HCT116 (cell line): Measurements from ENCODE around the gene ANOS1. TPM values are rescaled to one million over a fixed set of nuclear protein-coding genes. Genes with fewer than 3 reads are reported as not detected.

Source experiments
- ATAC-seq: fragments of 200-7000 bp; cut with Tn5 transposase; 2 replicates; pipeline ENCODE4 v1.9.1; 2020; ENCODE audit warnings: mild to moderate bottlenecking, moderate library complexity
- BruUV-seq: library from RNA; stranded (reverse); fragments of 400-500 nt; replicated peaks from 2 replicates; lab custom pipeline; 2021; lab: Mats Ljungman, UMichigan
- CTCF ChIA-PET: fragments of 300-600 bp; sonication (Branson Sonifier 250); formaldehyde crosslinking; loops from one replicate; lab custom pipeline; 2021; ENCODE audit warnings: antibody characterized with exemption; lab: Charles Lee
- POLR2A ChIA-PET: fragments of 300-600, 350-600 bp; sonication (Branson Sonifier 250); formaldehyde crosslinking; loops from one replicate; lab custom pipeline; 2021; ENCODE audit warnings: antibody characterized with exemption; lab: Charles Lee
- RAD21 ChIA-PET, 2 experiments: fragments of 300-600 bp; sonication (Branson Sonifier 250); formaldehyde crosslinking; loops; one replicate each; lab custom pipeline; 2023; ENCODE audit warnings: low total read pairs in 2 of 2; ENCODE audit not compliant: uncharacterized antibody in 2 of 2, unreplicated experiment in 2 of 2, low non-redundant PET in 1 of 2; lab: Charles Lee
- DNase-seq: peaks from one replicate; pipeline ENCODE4 v3.0.0-alpha.2; 2010; ENCODE audit warnings: low read depth, low spot score
- H2AFZ ChIP-seq: fragments of 200-600 bp; shearing (Covaris generic), sonication (generic); 2 replicates; pipeline ENCODE4 v1.6.1; 2017; ENCODE audit warnings: low read depth, mixed run types, mixed read lengths, antibody characterized with exemption, low read length; ENCODE audit not compliant: poor library complexity, severe bottlenecking
- H3K27ac ChIP-seq: 2 replicates; pipeline ENCODE4 v1.5.1; 2012; ENCODE audit warnings: low read depth, low read length
- H3K27me3 ChIP-seq: fragments of 200-600 bp; sonication (generic); 2 replicates; pipeline ENCODE4 v1.6.1; 2016; ENCODE audit warnings: mixed run types, low read length, mixed read lengths; ENCODE audit not compliant: insufficient read depth
- H3K36me3 ChIP-seq, 2 experiments: fragments of 200-500 bp in 1 of 2; fragments of 200-600 bp in 1 of 2; sonication (Bioruptor generic) in 1 of 2; sonication (generic) in 1 of 2; 2 replicates each; pipeline versions ENCODE4 v1.5.1 to v1.6.1; 2014 to 2016; ENCODE audit warnings: low read length in 2 of 2, inconsistent platforms in 1 of 2, mixed read lengths in 1 of 2, mixed run types in 1 of 2; ENCODE audit not compliant: insufficient read depth in 2 of 2, control insufficient read depth in 1 of 2
- H3K4me1 ChIP-seq, 2 experiments: fragments of 200-600 bp in 1 of 2; sonication (generic) in 1 of 2; 2 replicates each; pipeline versions ENCODE4 v1.5.1 to v1.6.1; 2012 to 2017; ENCODE audit warnings: low read length in 2 of 2, inconsistent platforms in 1 of 2, mild to moderate bottlenecking in 1 of 2, mixed read lengths in 1 of 2, mixed run types in 1 of 2, moderate library complexity in 1 of 2; ENCODE audit not compliant: insufficient read depth in 2 of 2, control insufficient read depth in 1 of 2
- H3K4me2 ChIP-seq: fragments of 200-600 bp; sonication (generic); 2 replicates; pipeline ENCODE4 v1.6.1; 2017; ENCODE audit warnings: mixed run types, low read length, mixed read lengths
- H3K4me3 ChIP-seq, 2 experiments: fragments of 200-600 bp in 1 of 2; sonication (generic) in 1 of 2; replicated peaks in 1 of 2; 2 replicates each; pipeline ENCODE4 v1.5.1; 2011 to 2016; ENCODE audit warnings: low read length in 2 of 2, control low read depth in 1 of 2, low read depth in 1 of 2, mild to moderate bottlenecking in 1 of 2, mixed read lengths in 1 of 2, mixed run types in 1 of 2
- H3K79me2 ChIP-seq: fragments of 200-600 bp; sonication (generic); 2 replicates; pipeline ENCODE4 v1.6.1; 2017; ENCODE audit warnings: mild to moderate bottlenecking, mixed run types, low read length, moderate library complexity, mixed read lengths; ENCODE audit not compliant: insufficient read depth
- H3K9ac ChIP-seq: fragments of 200-600 bp; sonication (generic); 2 replicates; pipeline ENCODE4 v1.6.1; 2016; ENCODE audit warnings: low read length, mixed read lengths
- H3K9me2 ChIP-seq: fragments of 200-600 bp; sonication (generic), shearing (Covaris generic); 2 replicates; pipeline ENCODE4 v1.6.1; 2017; ENCODE audit warnings: mixed run types, mild to moderate bottlenecking, moderate library complexity; ENCODE audit not compliant: insufficient read depth
- H3K9me3 ChIP-seq, 2 experiments: fragments of 200-500 bp in 1 of 2; fragments of 200-600 bp in 1 of 2; sonication (Bioruptor generic) in 1 of 2; sonication (generic) in 1 of 2; 2 replicates each; pipeline ENCODE4 v1.6.1; 2014 to 2017; ENCODE audit warnings: low read length in 2 of 2, mixed read lengths in 2 of 2, inconsistent platforms in 1 of 2, low read depth in 1 of 2, mild to moderate bottlenecking in 1 of 2, mixed run types in 1 of 2, moderate library complexity in 1 of 2; ENCODE audit not compliant: control insufficient read depth in 1 of 2, insufficient read depth in 1 of 2
- H4K20me1 ChIP-seq: fragments of 200-600 bp; sonication (generic), shearing (Covaris generic); 2 replicates; pipeline ENCODE4 v1.6.1; 2017; ENCODE audit warnings: mixed run types, mild to moderate bottlenecking, moderate library complexity; ENCODE audit not compliant: insufficient read depth
- CBX3 ChIP-seq: IDR thresholded peaks from 2 replicates; pipeline ENCODE4 v1.6.1; 2012; ENCODE audit warnings: low read depth
- EGR1 ChIP-seq: IDR thresholded peaks from 2 replicates; pipeline ENCODE4 v1.6.1; 2012; ENCODE audit warnings: low read depth
- ELF1 ChIP-seq: IDR thresholded peaks from 2 replicates; pipeline ENCODE4 v1.6.1; 2012; ENCODE audit warnings: low read depth, borderline replicate concordance
- EZH2 ChIP-seq: fragments of 200-600 bp; sonication (generic); IDR thresholded peaks from 2 replicates; pipeline ENCODE4 v1.6.1; 2017; ENCODE audit warnings: antibody characterized with exemption, mixed run types
- EZH2phosphoT487 ChIP-seq: fragments of 200-600 bp; IDR thresholded peaks from 2 replicates; pipeline ENCODE4 v1.6.1; 2018; ENCODE audit warnings: antibody characterized with exemption, borderline replicate concordance
- POLR2A ChIP-seq: IDR thresholded peaks from 2 replicates; pipeline ENCODE4 v1.7.0; 2011; ENCODE audit warnings: borderline replicate concordance; ENCODE audit not compliant: insufficient read depth, insufficient read length; ENCODE audit errors: extremely low read depth
- YY1 ChIP-seq: IDR thresholded peaks from 2 replicates; pipeline ENCODE4 v1.6.1; 2011; ENCODE audit warnings: low read length, low read depth, moderate library complexity, mild to moderate bottlenecking; ENCODE audit not compliant: insufficient replicate concordance; ENCODE audit errors: extremely low read depth
- intact Hi-C: fragments of 100-400 bp; cut with micrococcal nuclease; formaldehyde crosslinking; loops from 2 replicates; pipeline ENCODE4 v1.10.0; 2022
- total RNA-seq: library from RNA; stranded (reverse); gene quantifications from one replicate; pipeline ENCODE4 v1.2.1, GENCODE V29; 2021; ENCODE audit not compliant: unreplicated experiment
- TF ChIP-seq, protein P1 (sequence below): IDR thresholded peaks from 2 replicates; pipeline ENCODE4 v1.6.1; 2012; ENCODE audit warnings: low read depth

The ANOS1 gene
- total RNA-seq, 1 experiment from 2014 or later: 0.12 TPM

GRCh38 chrX:8728932-8729535 is 2.9 kb downstream of the ANOS1 start:
- intact Hi-C loops: no loop called here
- TF ChIP-seq EZH2 (no peak), YY1 (no peak), ELF1 (no peak), CBX3 (no peak), EZH2phosphoT487 (no peak), EGR1 (no peak), POLR2A (no peak)
- TF ChIP-seq, protein P1, sequence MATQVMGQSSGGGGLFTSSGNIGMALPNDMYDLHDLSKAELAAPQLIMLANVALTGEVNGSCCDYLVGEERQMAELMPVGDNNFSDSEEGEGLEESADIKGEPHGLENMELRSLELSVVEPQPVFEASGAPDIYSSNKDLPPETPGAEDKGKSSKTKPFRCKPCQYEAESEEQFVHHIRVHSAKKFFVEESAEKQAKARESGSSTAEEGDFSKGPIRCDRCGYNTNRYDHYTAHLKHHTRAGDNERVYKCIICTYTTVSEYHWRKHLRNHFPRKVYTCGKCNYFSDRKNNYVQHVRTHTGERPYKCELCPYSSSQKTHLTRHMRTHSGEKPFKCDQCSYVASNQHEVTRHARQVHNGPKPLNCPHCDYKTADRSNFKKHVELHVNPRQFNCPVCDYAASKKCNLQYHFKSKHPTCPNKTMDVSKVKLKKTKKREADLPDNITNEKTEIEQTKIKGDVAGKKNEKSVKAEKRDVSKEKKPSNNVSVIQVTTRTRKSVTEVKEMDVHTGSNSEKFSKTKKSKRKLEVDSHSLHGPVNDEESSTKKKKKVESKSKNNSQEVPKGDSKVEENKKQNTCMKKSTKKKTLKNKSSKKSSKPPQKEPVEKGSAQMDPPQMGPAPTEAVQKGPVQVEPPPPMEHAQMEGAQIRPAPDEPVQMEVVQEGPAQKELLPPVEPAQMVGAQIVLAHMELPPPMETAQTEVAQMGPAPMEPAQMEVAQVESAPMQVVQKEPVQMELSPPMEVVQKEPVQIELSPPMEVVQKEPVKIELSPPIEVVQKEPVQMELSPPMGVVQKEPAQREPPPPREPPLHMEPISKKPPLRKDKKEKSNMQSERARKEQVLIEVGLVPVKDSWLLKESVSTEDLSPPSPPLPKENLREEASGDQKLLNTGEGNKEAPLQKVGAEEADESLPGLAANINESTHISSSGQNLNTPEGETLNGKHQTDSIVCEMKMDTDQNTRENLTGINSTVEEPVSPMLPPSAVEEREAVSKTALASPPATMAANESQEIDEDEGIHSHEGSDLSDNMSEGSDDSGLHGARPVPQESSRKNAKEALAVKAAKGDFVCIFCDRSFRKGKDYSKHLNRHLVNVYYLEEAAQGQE: no peak

More at GRCh38 chrX:8728932-8729535, 2.9 kb downstream of the ANOS1 start:
- no peak overlapping the region for H3K4me3 ChIP-seq
- no peak overlapping the region for H3K27ac ChIP-seq
- no peak for DNase-seq
- H3K36me3 ChIP-seq: no peaks in the 10 kb centered on the region
- POLR2A ChIA-PET: no interaction called here
- H3K4me1 ChIP-seq: no peaks in the 10 kb centered on the region
- no peaks in the 10 kb centered on the region for H3K27me3 ChIP-seq
- no peaks in the 10 kb centered on the region for H4K20me1 ChIP-seq
- CTCF ChIA-PET: interaction anchor here (0.7 kb wide), 1 partner anchor 1019 kb away, joined by 4 read pairs; no protein-coding TSS in a partner anchor
- H3K4me2 ChIP-seq: no peak overlapping the region
- no peaks in the 10 kb centered on the region for H3K9me2 ChIP-seq
- no peaks in the 10 kb centered on the region for H3K79me2 ChIP-seq
- ATAC-seq: no peak
- no peaks in the 10 kb centered on the region for H3K9me3 ChIP-seq
- BruUV-seq: no TSS peak
- RAD21 ChIA-PET: no interaction called here
- no peak overlapping the region for H3K9ac ChIP-seq
- H2AFZ ChIP-seq: no peak overlapping the region
